Measurements from ENCODE around the gene AQP12B. TPM values are rescaled to one million over a fixed set of nuclear protein-coding genes. Genes with fewer than 3 reads are reported as not detected.
"Not testable (repeated sequence)": the region's sequence is repeated elsewhere in the genome, so short reads cannot be mapped to it uniquely, and the experiment has no call there.

Gene AQP12B
- total RNA-seq, 1 donor from 2014 or later = not detected

DNA sequence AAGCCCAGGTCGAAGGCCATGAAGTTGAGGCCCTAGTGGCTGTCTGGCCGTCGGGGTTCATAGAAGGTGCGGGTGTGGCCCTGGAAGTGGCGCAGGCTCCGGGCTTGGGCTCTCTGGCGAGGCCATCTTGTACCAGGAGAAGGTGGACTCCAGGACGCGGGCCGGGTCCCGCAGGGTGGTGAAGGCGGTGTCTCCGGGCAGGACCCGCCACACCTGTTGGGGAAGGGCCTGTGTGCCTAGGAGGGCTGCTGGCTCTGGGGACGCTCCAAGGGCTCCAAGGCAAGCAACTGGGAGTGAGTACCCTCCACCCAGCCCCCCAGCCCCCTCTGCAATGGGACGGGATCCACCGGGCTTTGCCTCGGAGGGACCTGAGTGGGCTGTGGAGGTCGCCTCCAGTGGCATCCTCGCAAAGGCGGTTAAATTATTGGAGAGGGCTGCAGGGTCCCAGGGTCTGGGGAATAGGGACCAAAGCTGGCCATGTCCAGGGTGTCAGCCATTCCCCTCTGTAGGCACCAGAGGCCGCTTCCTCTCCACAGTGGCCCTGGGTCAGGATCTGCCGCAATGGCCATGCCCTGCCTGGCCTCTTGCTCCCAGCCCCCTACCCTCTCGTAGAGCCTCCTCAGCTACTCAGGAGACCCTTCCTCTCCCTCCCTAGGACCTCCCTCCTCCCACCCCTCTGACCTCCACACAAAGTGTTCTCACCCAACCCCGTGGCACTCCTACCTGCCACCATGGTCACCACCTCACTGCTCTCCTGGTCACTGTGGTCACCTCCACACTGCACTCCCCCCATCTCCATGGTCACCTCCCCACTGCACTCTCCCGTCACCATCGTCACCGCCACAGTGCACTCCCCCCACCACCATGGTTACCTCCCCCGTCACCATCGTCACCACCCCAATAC, 19.3 kb upstream of the AQP12B start:
- DNase-seq (ENCODE audit: low spot score) = no peak

DNA sequence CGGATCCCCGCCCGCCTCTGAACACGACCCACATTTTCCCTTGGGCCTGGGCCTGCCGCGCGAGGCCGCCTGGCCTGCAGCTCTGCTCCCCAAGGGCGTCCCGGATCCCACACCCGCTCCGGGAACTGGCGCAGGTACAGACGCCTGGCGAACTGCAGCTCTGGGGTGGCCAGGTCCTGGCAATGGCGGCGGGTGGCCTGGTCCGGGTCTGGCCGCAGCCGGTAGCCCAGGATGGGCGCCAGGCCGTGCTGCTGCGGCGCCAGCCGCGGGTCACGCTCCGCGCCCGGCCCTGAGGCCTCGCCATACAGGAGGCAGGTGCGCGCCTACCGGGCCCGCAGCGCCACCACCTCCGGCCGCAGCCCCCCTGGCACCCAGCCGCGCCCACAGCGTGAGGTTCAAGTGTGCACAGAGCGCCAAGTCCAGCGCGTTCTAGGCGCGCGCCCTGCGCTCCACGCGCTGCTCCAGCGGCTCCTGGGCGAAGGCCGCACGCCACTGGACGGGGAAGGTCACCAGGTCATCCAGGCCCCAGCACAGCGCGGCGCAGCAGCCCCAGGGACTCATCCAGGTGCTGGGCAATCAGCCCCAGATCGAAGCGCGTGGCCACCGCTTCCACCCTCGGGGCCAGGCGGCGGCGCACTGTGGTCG, 18.5 kb upstream of the AQP12B start:
- no peak for DNase-seq (ENCODE audit: low spot score)

DNA sequence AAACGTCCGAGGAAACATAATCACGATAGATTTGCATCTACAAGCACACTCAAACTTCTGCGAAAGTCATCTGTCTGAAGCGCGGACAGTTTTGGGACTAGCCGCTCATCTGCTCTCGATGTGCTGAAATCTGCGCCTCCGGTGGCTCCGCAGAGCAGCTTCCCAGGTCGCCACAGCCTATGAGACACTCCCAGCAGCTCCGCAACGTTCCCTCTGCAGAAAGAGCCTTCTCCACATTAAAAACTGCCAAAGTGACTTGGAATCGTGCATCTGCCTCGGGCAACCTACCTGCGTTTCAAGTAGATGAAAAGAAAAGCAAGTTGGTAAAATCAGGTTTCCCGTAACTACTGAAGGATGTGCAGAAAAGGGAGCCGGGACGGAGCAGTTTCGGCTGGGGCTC, 17.9 kb upstream of the AQP12B start:
- DNase-seq (ENCODE audit: low spot score) = not testable (repeated sequence)

DNA sequence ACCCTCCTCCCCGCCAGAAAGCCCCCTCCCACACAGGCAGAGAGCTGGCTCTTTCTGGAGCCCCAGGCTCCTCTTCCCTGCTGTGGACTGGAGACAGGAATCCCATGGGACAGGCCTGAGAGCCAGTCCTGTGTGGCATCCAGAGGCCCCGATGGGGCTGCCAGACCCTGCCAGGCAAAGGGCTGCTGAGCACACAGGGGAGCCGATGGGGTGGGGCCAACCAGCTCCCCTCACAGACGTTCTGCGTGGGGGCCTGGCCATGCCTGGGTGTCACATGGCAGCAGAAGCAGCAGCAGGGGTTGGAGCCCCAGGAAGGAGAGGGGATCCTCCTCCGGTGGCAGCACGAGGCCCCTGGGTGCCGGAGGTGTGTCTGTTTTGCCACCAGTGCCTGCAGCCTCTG, 17.1 kb upstream of the AQP12B start:
- DNase-seq (ENCODE audit: low spot score) = not testable (repeated sequence)

DNA sequence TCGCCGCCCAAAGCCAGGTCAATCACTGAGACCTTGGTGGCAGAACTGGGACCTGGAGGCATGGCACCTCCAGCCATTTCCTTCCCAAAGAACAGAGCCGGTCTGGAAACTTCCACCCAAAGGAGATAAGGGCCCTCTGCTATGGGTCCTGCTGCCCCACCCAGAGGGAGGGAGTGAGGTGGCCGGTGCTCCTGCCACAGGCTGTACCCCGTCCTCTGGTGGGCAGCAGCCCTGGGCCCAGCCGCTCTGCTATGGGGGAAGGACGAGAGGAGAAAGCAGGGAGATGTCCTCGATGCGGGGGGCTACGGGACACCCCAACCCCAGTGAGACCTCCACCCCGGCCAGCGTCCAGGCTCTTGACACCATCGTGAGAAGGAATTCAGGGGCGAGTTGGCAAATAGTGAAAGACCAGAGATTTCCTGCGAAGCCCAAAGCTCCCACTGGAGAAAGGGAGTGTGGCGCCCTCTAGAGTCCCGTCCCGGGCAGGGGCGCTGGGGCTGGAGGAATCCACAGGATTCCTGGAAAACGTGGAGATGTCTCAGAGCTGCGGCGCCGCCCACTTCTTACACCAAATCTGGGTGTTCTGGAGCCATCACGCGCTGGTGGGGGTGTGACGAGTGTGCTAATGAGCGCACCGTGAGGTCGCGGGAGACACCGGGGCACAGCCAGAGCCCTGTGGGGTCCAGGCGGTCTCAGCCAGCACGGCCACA, 16.3 kb upstream of the AQP12B start:
- not testable (repeated sequence) for DNase-seq (ENCODE audit: low spot score)

DNA sequence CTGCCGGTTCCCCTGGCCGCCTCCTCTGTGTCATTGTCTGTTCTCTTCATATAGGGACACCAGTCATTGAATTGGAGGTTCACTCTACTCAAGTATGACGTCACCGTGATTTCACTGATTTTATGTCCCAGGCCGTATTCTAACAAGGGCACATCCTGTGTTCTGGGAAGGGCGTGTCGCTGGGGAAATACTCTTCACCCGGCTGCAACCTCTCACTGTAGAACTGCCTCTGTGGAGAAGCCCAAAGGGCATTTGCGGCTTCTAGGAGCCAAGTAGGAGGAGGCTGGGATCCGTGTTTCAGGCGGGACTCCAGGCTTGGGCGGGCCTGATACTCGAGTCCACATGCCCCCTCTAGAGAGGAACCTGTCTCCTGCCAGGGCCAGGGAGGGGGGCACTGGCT, 13.8 kb upstream of the AQP12B start:
- DNase-seq (ENCODE audit: low spot score) = not testable (repeated sequence)

DNA sequence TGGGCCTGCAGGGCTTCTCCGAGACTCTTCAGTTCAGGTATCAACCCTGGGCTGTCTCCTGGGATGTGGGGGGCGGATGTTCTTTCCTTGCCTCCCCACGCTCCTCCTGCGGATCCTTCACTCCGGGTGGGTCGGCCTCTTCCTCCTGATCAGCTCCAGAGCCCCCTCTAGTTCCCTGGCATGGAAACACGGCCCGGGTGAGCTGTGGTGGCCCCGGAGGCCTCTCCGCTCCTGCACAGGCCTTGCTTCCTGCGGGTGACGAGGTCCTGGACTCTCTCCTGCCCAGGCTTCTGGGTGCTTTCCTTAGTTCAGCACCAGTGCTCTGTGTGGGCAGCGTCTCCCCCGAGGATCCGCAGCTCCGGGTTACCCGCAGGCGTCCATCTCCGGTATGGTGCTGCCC, 12.9 kb upstream of the AQP12B start:
- not testable (repeated sequence) for DNase-seq (ENCODE audit: low spot score)

DNA sequence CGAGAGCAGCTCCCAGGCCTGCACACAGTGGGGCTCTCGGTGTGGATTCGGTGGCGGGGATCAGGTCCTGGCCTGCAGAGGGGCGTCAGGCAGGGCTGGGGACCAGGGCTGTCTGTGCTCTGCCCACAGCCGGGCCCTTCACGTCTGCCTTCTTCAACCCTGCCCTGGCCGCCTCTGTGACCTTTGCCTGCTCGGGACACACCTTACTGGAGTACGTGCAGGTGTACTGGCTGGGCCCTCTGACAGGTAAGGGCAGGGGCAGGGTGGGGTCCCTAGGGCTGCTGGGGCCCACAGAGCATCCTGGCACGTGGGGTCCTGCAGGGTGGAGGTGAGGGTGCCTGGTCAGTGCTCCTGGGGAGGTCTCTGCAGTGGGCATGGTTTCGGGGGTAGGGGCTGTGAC, 11.6 kb upstream of the AQP12B start:
- peak; percentile 24 for DNase-seq (ENCODE audit: low spot score)

DNA sequence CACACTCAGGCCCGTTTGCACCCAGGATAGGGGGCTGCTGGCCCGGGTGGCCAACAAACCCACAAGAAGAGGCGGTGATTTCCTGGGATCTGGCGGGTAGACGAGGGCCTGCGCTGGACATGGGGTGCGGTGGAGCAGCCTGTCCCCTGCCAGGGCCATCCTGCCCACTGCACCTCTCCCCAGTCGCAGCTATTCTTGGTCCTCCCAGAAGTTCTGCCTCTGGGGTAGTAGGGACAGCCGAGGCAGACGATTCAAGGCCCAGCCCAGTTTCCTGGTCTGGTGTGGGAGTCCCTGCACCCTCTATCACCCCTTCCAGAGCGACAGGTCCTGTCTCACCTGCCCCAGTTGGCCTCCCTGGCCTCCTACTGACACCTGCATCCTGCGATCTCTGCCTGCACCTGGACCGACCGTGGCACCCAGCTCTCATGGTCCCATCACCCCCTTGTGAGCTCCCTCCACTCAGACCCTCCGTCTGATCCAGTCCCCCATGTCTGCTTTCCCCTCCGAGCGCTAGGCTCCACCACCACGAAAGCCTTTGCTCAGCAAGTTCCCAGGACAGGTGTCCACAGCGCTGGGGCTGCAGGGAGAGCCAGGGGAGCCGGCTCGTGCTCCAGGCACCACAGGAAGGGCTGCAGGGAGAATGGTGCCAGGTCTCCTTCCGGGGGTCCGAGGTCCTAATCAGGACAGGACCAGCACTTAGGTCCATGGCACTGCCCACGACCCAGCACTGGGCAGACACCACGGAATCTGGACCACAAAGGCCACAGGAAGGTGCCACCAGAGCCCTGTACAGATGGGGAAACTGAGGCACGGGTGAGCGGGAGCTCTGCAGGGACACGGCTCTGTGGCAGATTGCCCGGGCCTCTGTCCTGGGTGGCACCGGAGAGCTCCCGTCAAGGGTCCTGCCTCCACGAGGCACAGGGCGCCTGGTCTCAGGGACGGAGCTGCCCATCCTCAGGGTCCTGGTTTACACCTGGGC, 10.2 kb upstream of the AQP12B start:
- not testable (repeated sequence) for DNase-seq (ENCODE audit: low spot score)

DNA sequence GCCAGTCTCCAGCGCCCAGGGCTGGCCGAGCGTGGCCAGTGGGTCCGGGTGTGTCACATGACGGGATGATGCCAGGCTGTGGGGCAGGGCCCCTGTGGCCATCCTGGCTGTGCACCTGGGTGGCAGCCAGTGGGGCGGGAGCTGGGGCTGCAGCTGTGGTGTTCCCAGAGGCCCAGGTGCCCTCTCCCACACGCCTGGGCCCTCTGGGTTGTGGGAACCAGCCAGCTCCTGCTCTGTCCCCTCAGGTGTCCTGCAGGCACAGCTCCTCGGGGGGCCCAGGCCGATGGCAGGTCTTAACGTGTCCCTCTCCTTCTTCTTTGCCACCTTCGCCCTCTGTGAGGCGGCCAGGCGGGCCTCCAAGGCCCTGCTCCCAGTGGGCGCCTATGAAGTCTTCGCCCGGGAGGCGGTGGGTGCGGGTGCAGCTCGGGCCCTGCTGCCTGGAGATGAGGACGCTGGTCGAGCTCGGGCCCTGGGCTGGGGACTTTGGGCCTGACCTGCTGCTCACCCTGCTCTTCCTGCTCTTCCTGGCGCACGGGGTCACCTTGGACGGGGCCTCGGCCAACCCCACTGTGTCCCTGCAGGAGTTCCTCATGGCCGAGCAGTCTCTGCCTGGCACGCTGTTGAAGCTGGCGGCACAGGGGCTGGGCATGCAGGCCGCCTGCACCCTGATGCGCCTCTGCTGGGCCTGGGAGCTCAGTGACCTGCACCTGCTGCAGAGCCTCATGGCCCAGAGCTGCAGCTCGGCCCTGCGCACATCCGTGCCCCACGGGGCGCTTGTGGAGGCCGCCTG, 9.1 kb upstream of the AQP12B start, which contains the start of gene AQP12A:
AQP12A (plus strand) TSS at position 236 of the 790 bp plus-strand sequence; CDS start at position 284, 48 bp downstream.
- DNase-seq (ENCODE audit: low spot score) = peak; percentile 89

DNA sequence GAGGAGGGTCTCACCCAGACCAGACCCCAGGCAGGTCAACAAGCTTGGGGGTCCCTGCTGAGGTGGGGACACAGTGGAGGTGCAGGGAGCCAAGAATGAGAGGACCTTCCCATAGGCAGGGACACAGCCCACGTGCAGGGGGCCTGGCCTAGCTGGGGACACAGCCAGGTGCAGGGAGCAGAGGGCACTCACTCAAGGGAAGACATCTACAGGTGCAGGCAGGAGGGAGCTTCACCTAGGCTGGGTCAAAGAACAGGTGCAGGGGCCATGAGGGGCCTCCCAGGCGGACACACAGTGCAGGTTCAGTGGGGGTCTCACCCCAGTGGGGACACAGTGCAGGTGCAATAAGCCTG, 8.4 kb upstream of the AQP12B start:
- not testable (repeated sequence) for DNase-seq (ENCODE audit: low spot score)

DNA sequence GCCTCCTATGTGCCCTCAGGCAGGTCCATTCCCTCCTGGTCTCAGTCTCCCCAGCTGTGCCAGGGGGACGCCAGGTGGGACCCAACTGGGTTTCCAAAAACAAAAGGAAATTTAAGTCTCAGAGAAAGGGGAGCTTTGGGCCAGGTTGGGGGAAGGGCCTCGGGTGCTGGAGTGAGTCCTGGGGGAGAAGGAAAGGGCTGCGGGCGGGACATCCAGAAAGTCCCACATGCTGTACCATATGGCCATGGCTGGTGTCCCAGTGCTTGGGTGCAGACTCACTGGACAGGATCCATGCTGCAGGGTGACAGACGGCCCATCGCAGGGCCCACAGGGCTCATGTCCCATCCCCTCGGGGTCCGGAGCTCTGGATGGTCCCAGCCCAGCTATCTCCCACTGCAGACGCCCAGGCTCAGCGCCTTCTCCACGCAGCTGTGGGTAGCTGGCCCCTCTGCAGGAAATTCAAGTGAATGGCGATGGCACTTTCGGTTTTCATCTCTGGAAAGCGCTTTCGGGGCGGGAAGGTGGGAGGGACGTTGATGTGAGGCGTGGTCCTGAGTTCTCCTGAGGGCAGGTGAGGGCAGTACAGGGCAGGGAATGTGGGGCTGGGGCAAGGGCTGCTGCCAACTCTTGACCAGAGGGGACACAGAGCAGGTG, 7.9 kb upstream of the AQP12B start:
- DNase-seq (ENCODE audit: low spot score) = not testable (repeated sequence)

DNA sequence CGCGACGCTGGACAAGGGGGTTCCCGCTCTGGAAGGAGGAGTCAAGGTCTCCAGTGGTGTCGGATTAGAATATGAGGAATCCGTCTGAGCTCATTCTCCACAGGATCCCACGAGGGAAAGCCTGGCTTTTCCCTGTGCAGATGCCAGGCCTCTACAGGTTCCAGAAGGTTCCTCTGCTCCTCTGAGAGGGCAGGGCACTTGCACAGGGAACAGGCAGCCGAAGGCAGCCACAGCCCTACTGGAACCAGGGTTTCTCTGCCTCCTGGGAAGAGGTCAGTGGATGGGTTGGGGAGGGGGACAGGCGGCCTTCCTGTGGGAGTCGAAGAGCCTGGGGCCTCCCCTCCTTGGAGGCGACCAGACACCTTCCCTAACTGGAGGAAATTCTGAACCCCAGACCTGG, 7.3 kb upstream of the AQP12B start:
- no peak for DNase-seq (ENCODE audit: low spot score)

DNA sequence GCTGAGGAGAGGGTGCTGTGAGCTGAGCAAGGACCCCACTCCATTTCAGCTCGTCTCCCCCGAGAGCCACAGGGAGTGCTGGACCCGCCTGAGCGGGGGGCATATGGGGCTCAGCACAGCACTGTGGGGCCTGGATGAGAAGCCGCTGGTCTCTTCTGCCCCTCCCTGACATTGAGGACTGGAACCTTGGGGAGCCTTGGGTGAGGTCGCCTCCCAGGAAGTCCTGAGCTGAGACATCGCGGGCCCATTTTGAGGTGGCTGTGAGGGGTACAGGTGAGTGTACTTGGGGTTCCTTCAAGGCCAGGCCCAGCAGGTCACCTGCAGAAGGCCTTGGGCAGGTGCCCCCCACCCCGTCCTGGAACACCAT, 5.9 kb upstream of the AQP12B start:
- DNase-seq (ENCODE audit: low spot score) = no peak

DNA sequence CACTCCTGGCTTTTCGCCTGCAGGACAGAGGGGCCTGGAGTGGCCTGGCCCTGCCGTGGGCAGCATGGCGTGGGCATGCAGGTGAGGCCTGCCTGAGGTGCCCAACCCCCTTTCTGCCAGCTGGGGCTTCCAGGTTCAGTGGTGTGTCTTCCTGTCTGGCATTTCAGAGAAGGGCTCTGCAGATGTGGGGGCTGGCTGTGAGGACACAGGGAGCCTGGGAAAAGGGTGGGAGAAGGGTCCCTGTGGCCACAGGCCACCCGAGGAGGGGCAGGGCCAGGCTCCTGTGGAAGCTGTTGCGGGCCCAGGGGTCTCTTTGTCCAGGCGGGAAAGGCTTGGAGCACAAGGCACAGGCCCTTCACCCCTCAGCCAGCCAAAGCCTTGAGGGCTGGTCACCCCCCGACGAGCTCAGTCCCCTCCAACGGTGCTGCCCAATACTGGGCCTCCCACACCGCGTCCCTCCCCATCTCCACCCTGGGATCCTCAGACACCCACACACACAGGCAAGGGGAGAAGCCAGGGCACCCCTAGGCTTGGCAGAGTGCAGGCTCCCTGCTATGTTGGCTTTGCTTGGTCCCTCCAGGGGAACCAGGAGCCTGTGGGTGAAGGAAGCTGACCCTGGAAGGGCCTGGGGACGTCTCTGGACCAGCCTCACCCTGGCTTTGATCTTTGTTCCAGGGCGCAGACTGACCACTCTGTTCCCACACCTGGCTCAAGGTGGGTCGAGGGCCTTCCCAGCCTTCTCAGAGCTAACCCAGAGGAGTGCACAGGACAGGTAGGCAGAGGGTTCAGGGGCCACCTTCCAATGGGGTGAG, 5.3 kb upstream of the AQP12B start:
- no peak for DNase-seq (ENCODE audit: low spot score)

DNA sequence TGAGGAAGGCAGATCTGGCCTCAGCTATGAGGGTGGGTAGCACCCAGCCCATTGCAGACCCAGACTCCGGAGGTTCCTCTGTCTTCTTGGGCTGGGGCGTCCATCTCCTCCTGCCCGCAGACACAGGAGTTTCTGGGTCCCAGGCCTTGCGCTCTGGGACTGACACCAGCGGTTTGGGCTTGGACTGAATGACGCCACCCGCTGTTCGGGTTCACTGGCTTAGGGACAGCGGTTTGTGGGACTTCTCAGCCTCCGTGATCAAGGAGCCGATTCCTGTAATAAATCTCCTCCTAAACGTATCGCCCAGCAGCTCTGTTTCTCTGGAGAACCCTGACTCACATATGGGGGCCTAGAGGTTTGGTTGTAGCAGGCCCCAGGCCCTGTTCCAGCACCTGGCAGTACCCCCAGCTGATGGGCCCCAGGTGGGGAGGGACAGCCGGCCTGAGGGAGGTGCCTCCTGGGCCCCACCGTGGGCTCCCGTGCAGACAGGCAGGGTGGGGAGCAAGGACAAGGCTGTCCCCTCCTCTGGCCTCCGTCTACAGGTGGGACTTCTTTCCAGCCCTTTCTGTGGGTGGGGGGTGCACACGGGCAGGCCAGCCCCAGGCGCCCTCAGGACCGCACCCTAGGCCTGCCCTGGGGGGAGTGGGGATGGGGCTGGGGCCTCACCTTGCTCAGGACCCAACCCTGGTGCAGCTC, 4.5 kb upstream of the AQP12B start:
- DNase-seq (ENCODE audit: low spot score) = no peak

DNA sequence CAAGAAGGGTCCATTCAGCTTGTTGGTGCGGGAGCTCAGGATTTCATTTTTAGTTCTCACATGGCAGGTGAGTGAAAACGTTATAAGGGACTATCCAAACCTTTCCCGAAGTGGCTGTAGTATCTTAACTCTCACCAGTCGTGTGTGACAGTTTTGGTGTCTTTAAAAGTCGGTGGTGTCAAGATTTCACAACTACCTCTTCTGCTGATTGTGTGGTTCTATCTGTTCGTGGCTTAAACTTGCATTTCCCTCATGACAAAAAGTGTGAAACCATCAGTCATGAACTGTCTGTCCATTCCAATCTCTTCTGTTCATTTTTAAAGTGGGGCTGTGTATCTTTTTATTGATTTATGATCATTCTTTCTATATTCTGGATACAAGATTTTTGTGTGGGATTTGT, 3.8 kb upstream of the AQP12B start:
- no peak for DNase-seq (ENCODE audit: low spot score)
